Neural cell (in vitro differentiated cells): Measurements from ENCODE around the gene ADGRD2.

Source experiments
- EP300 ChIP-seq: fragments of 450-650 bp; conservative IDR thresholded peaks from 2 replicates; pipeline ENCODE4 v1.6.1; 2014; ENCODE audit warnings: antibody characterized with exemption, mild to moderate bottlenecking, moderate library complexity; ENCODE audit not compliant: poor library complexity, severe bottlenecking
- POLR2AphosphoS5 ChIP-seq: IDR thresholded peaks from 2 replicates; pipeline ENCODE4 v1.6.1; 2012
- TAF1 ChIP-seq: IDR thresholded peaks from 2 replicates; pipeline ENCODE4 v1.6.1; 2012; ENCODE audit warnings: low read depth
- TF ChIP-seq, protein P1 (sequence below): fragments of 450-650 bp; IDR thresholded peaks from 2 replicates; pipeline ENCODE4 v1.5.1; 2014; ENCODE audit warnings: antibody characterized with exemption, mild to moderate bottlenecking, moderate library complexity; ENCODE audit not compliant: poor library complexity, severe bottlenecking
- TF ChIP-seq, protein P2 (sequence below): IDR thresholded peaks from 2 replicates; pipeline ENCODE4 v1.6.1; 2012; ENCODE audit warnings: borderline replicate concordance

DNA sequence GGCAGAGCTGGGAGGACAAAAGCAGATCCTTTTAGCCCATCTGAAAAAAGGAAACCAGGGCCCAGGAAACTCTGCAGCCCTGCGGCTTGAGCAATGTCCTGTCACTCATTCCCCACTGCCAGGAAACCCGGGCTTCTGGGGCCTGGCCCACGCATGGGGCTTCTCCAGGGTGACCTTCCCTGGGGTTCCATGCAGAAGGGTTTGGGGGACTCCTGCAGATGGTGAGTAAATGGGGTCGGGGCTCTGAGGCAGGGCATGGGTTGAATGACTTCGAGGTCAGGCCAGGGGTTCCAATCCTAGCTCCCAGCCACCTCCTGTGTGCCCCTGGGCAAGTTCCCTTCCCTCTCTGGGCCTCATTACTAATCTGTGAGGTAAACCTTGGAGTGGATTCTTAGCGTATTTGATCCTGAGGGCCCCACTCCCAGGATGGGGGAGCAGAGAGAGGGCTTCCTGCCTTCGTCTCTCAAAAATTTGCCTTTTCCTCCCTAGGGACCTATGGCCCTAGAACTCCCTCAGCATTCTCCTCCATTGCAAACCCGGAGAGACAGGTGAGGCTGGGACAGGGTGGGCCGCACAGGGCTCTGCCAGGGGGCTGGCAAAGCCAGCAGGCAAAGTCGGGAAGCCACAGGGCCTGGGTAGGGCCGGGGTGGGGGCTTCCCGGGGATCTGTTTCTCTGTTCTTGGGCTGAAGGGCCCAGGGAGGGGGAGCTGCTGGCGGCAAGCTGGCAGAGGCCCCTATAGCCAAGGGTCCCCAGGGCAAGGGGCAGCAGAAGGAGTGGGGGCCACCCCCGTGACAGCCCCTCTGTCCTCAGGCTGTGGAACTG lies 25.8 kb downstream of the ADGRD2 start:
- TF ChIP-seq POLR2AphosphoS5 (no peak), EP300 (no peak), TAF1 (no peak)
- TF ChIP-seq, protein P1, sequence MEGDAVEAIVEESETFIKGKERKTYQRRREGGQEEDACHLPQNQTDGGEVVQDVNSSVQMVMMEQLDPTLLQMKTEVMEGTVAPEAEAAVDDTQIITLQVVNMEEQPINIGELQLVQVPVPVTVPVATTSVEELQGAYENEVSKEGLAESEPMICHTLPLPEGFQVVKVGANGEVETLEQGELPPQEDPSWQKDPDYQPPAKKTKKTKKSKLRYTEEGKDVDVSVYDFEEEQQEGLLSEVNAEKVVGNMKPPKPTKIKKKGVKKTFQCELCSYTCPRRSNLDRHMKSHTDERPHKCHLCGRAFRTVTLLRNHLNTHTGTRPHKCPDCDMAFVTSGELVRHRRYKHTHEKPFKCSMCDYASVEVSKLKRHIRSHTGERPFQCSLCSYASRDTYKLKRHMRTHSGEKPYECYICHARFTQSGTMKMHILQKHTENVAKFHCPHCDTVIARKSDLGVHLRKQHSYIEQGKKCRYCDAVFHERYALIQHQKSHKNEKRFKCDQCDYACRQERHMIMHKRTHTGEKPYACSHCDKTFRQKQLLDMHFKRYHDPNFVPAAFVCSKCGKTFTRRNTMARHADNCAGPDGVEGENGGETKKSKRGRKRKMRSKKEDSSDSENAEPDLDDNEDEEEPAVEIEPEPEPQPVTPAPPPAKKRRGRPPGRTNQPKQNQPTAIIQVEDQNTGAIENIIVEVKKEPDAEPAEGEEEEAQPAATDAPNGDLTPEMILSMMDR: no peak
- TF ChIP-seq, protein P2, sequence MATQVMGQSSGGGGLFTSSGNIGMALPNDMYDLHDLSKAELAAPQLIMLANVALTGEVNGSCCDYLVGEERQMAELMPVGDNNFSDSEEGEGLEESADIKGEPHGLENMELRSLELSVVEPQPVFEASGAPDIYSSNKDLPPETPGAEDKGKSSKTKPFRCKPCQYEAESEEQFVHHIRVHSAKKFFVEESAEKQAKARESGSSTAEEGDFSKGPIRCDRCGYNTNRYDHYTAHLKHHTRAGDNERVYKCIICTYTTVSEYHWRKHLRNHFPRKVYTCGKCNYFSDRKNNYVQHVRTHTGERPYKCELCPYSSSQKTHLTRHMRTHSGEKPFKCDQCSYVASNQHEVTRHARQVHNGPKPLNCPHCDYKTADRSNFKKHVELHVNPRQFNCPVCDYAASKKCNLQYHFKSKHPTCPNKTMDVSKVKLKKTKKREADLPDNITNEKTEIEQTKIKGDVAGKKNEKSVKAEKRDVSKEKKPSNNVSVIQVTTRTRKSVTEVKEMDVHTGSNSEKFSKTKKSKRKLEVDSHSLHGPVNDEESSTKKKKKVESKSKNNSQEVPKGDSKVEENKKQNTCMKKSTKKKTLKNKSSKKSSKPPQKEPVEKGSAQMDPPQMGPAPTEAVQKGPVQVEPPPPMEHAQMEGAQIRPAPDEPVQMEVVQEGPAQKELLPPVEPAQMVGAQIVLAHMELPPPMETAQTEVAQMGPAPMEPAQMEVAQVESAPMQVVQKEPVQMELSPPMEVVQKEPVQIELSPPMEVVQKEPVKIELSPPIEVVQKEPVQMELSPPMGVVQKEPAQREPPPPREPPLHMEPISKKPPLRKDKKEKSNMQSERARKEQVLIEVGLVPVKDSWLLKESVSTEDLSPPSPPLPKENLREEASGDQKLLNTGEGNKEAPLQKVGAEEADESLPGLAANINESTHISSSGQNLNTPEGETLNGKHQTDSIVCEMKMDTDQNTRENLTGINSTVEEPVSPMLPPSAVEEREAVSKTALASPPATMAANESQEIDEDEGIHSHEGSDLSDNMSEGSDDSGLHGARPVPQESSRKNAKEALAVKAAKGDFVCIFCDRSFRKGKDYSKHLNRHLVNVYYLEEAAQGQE: no peak
